Measurements from ENCODE around the gene POU6F2. TPM values are rescaled to one million over a fixed set of nuclear protein-coding genes. Genes with fewer than 3 reads are reported as not detected.
"Not testable (repeated sequence)": the region's sequence is repeated elsewhere in the genome, so short reads cannot be mapped to it uniquely, and the experiment has no call there.

POU6F2 gene
- total RNA-seq, 2 experiments from 2014 or later = not detected

GRCh38 chr7:39186671-39187070, 209.0 kb downstream of the POU6F2 start:
- TF ChIP-seq, protein P1, sequence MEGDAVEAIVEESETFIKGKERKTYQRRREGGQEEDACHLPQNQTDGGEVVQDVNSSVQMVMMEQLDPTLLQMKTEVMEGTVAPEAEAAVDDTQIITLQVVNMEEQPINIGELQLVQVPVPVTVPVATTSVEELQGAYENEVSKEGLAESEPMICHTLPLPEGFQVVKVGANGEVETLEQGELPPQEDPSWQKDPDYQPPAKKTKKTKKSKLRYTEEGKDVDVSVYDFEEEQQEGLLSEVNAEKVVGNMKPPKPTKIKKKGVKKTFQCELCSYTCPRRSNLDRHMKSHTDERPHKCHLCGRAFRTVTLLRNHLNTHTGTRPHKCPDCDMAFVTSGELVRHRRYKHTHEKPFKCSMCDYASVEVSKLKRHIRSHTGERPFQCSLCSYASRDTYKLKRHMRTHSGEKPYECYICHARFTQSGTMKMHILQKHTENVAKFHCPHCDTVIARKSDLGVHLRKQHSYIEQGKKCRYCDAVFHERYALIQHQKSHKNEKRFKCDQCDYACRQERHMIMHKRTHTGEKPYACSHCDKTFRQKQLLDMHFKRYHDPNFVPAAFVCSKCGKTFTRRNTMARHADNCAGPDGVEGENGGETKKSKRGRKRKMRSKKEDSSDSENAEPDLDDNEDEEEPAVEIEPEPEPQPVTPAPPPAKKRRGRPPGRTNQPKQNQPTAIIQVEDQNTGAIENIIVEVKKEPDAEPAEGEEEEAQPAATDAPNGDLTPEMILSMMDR (IDR thresholded peaks at IDR 0.05) = no peak
- DNase-seq (no peak), ATAC-seq (no peak)
- Mint-ChIP-seq H3K9me3 (no peaks in the 10 kb centered on the region), H3K27me3 (peaks cover 2% of the 10 kb centered on the region), H3K4me3 (no peak overlapping the region), H3K4me1 (ENCODE audit: low read depth) (no peaks in the 10 kb centered on the region), H3K36me3 (ENCODE audit: low read depth) (no peaks in the 10 kb centered on the region), H3K27ac (no peak overlapping the region)
- intact Hi-C loops (cut with micrococcal nuclease) = no loop called here
- CTCF ChIA-PET = interaction anchor here (0.6 kb wide), 1 partner anchor 441 kb away, joined by 3 read pairs; no protein-coding TSS in a partner anchor
- POLR2A ChIA-PET = interaction anchor here (0.6 kb wide), 1 partner anchor 12 kb away, joined by 3 read pairs; no protein-coding TSS in a partner anchor

DNA sequence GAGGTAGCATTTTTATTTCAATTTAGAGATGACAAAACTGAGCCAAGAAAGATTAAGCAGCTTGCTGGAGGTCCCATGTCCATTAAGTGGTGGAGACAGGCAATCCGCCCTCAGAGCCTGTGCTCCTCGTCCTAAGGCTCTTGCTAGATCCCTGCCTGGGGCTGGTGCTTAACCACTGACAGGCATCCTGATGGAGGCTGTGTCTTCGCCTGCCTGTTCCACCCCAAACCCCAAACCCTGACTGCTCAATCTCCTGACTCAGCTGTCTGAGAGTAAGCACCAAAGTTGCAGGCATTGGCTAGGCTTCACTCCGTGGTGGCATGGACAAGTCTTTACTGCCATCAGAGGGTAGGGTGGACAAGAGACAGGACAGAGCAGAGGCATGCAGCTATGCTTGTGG, 209.4 kb downstream of the POU6F2 start:
- Mint-ChIP-seq H3K4me3 (no peak overlapping the region), H3K27me3 (peaks cover 2% of the 10 kb centered on the region), H3K36me3 (ENCODE audit: low read depth) (no peaks in the 10 kb centered on the region), H3K4me1 (ENCODE audit: low read depth) (no peaks in the 10 kb centered on the region), H3K27ac (no peak overlapping the region), H3K9me3 (no peaks in the 10 kb centered on the region)
- intact Hi-C loops (cut with micrococcal nuclease) = no loop called here
- ChIA-PET CTCF (no interaction called here), POLR2A (interaction anchor here (0.6 kb wide), 1 partner anchor 12 kb away, joined by 3 read pairs; no protein-coding TSS in a partner anchor)
- ATAC-seq (no peak), DNase-seq (no peak)
- TF ChIP-seq, protein P1 (IDR thresholded peaks at IDR 0.05) = no peak

GRCh38 chr7:39192476-39192875, 214.8 kb downstream of the POU6F2 start:
- no peak for DNase-seq

DNA sequence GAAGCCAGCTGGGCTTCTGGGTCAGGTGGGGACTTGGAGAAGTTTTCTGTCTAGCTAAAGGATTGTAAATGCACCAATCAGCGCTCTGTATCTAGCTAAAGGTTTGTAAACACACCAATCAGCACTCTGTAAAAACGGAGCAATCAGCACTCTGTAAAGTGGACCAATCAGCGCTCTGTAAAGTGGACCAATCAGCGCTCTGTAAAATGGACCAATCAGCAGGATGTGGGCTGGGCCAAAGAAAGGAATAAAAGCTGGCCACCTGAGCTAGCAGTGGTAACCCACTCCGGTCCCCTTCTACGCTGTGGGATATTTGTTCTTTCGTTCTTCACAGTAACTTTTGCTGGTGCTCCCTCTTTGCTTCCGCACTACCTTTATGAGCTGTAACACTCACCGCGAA, 216.7 kb downstream of the POU6F2 start:
- CTCF ChIA-PET; H3K36me3 Mint-ChIP-seq (ENCODE audit: low read depth): not testable (repeated sequence)

More at GRCh38 chr7:39192476-39192875, 214.8 kb downstream of the POU6F2 start:
- no peak overlapping the region for H3K27ac Mint-ChIP-seq
- intact Hi-C loops (cut with micrococcal nuclease) = no loop called here
- peaks cover 2% of the 10 kb centered on the region for H3K27me3 Mint-ChIP-seq
- TF ChIP-seq, protein P1 (IDR thresholded peaks at IDR 0.05) = no peak
- H3K9me3 Mint-ChIP-seq = no peaks in the 10 kb centered on the region
- ChIA-PET POLR2A (no interaction called here), CTCF (no interaction called here)
- ATAC-seq = no peak
- no peaks in the 10 kb centered on the region for H3K36me3 Mint-ChIP-seq (ENCODE audit: low read depth)
- no peak overlapping the region for H3K4me3 Mint-ChIP-seq
- H3K4me1 Mint-ChIP-seq (ENCODE audit: low read depth) = no peaks in the 10 kb centered on the region

DNA sequence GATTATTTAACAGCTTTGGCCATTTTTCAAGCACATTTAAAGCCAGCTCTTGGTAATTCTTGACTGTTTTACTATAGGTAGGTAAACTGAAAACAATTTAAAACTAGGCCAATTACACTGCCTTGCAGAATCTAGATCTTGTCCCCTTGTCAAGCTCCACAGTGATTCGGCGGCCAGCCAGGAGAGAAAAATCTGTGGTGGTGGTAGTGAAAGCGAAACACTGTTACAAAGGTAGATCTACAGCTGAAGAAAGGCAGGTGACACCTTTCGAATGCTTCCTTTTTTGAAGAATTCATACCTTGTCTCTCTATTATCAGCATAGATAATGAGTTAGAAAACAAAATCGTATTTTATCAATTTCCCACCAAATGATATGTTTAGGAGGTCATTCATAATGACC, 218.3 kb downstream of the POU6F2 start:
- CTCF ChIA-PET = no interaction called here

More for the DNA sequence above, 216.7 kb downstream of the POU6F2 start:
- DNase-seq; H3K27ac Mint-ChIP-seq; POLR2A ChIA-PET; H3K27me3 Mint-ChIP-seq; ATAC-seq; intact Hi-C loops (cut with micrococcal nuclease); H3K9me3 Mint-ChIP-seq; H3K4me3 Mint-ChIP-seq; H3K4me1 Mint-ChIP-seq (ENCODE audit: low read depth): not testable (repeated sequence)

More for the DNA sequence above, 218.3 kb downstream of the POU6F2 start:
- Mint-ChIP-seq H3K27me3 (no peaks in the 10 kb centered on the region), H3K27ac (no peak overlapping the region), H3K4me3 (no peak overlapping the region), H3K36me3 (ENCODE audit: low read depth) (no peaks in the 10 kb centered on the region), H3K9me3 (no peaks in the 10 kb centered on the region), H3K4me1 (ENCODE audit: low read depth) (no peaks in the 10 kb centered on the region)
- TF ChIP-seq, protein P1 (IDR thresholded peaks at IDR 0.05) = no peak
- DNase-seq (no peak), ATAC-seq (no peak)
- POLR2A ChIA-PET = no interaction called here
- intact Hi-C loops (cut with micrococcal nuclease) = no loop called here
